ENCODE data around the gene UBE3C.

GRCh38 chr7:157111311-157111710 lies 27.4 kb upstream of the UBE3C start:
- no peak for TF ChIP-seq POLR2A (IDR thresholded peaks at IDR 0.05; ENCODE audit: low read depth, low read length)
- no peak for TF ChIP-seq CTCF (IDR thresholded peaks at IDR 0.05; ENCODE audit: extremely low read depth in 1 of 2, insufficient read depth in 1 of 2, low read depth in 1 of 2, low read length in 2 of 2)
- TF ChIP-seq POLR2AphosphoS5 (IDR thresholded peaks at IDR 0.05; ENCODE audit: insufficient read depth, low read depth, low read length) = no peak
- TF ChIP-seq EZH2 (IDR thresholded peaks at IDR 0.05; ENCODE audit: borderline replicate concordance, low read depth, low read length, severe bottlenecking) = no peak
- TF ChIP-seq JUN (IDR thresholded peaks at IDR 0.05; ENCODE audit: borderline replicate concordance, insufficient read depth, insufficient read length, low read depth) = no peak
- no peak for TF ChIP-seq FOS (IDR thresholded peaks at IDR 0.05; ENCODE audit: borderline replicate concordance, insufficient read depth, low read length)
- TF ChIP-seq MYC (IDR thresholded peaks at IDR 0.05; ENCODE audit: low read depth, low read length) = no peak
- no peak for TF ChIP-seq MAX (IDR thresholded peaks at IDR 0.05; ENCODE audit: insufficient read depth, insufficient read length)

Measured in endothelial cell of umbilical vein (primary cell).